ENCODE measurements around the gene SPAG16. TPM values are rescaled to one million over a fixed set of nuclear protein-coding genes. Genes with fewer than 3 reads are reported as not detected.

The SPAG16 gene
- total RNA-seq, 1 donor from 2014 or later, result 16.7 TPM

- Histone ChIP-seq H3K9ac (ENCODE audit: low read length) (no peak overlapping the region), H3K36me3 (ENCODE audit: insufficient read depth, low read length) (no peaks in the 10 kb centered on the region), H3K4me2 (ENCODE audit: low read length) (no peak overlapping the region), H4K20me1 (ENCODE audit: insufficient read depth, low read length) (no peaks in the 10 kb centered on the region), H3K4me1 (ENCODE audit: insufficient read depth, low read length) (no peaks in the 10 kb centered on the region), H3K27ac (ENCODE audit: low read depth, low read length) (no peak overlapping the region), H3K27me3 (ENCODE audit: insufficient read depth, low read length) (no peaks in the 10 kb centered on the region), H3K9me3 (ENCODE audit: insufficient read depth, low read depth, low read length) (no peaks in the 10 kb centered on the region), H3K4me3 (ENCODE audit: insufficient read depth, low read depth, low read length) (no peak overlapping the region), H3K79me2 (ENCODE audit: insufficient read depth, low read length) (no peaks in the 10 kb centered on the region), H2AFZ (ENCODE audit: low read depth, low read length) (no peak overlapping the region)
- Mint-ChIP-seq H3K4me3 (ENCODE audit: unreplicated experiment) (no peak overlapping the region), H3K9me3 (ENCODE audit: unreplicated experiment) (no peaks in the 10 kb centered on the region), H3K36me3 (ENCODE audit: low read depth, unreplicated experiment) (no peaks in the 10 kb centered on the region), H3K27ac (ENCODE audit: unreplicated experiment) (no peak overlapping the region), H3K4me1 (ENCODE audit: low read depth, unreplicated experiment) (peaks cover 6% of the 10 kb centered on the region), H3K27me3 (ENCODE audit: low read depth, unreplicated experiment) (no peaks in the 10 kb centered on the region)
- no peak for DNase-seq (ENCODE audit: low read depth)
- TF ChIP-seq CTCF (IDR thresholded peaks at IDR 0.05; ENCODE audit: insufficient read depth, low read depth, low read length) (no peak), EZH2 (IDR thresholded peaks at IDR 0.05; ENCODE audit: insufficient read depth, low read length) (no peak)
- no peak for FAIRE-seq
Measured at GRCh38 chr2:213763354-213763753, 479.1 kb downstream of the SPAG16 start.

- Mint-ChIP-seq H3K4me1 (ENCODE audit: low read depth, unreplicated experiment) (peaks cover 6% of the 10 kb centered on the region), H3K27ac (ENCODE audit: unreplicated experiment) (no peak overlapping the region), H3K9me3 (ENCODE audit: unreplicated experiment) (no peaks in the 10 kb centered on the region), H3K27me3 (ENCODE audit: low read depth, unreplicated experiment) (no peaks in the 10 kb centered on the region), H3K36me3 (ENCODE audit: low read depth, unreplicated experiment) (no peaks in the 10 kb centered on the region), H3K4me3 (ENCODE audit: unreplicated experiment) (no peak overlapping the region)
- Histone ChIP-seq H3K79me2 (ENCODE audit: insufficient read depth, low read length) (no peaks in the 10 kb centered on the region), H3K27ac (ENCODE audit: low read depth, low read length) (no peak overlapping the region), H3K27me3 (ENCODE audit: insufficient read depth, low read length) (no peaks in the 10 kb centered on the region), H3K4me3 (ENCODE audit: insufficient read depth, low read depth, low read length) (no peak overlapping the region), H3K4me1 (ENCODE audit: insufficient read depth, low read length) (no peaks in the 10 kb centered on the region), H3K9ac (ENCODE audit: low read length) (no peak overlapping the region), H3K36me3 (ENCODE audit: insufficient read depth, low read length) (no peaks in the 10 kb centered on the region), H3K4me2 (ENCODE audit: low read length) (no peak overlapping the region), H3K9me3 (ENCODE audit: insufficient read depth, low read depth, low read length) (no peaks in the 10 kb centered on the region), H2AFZ (ENCODE audit: low read depth, low read length) (no peak overlapping the region), H4K20me1 (ENCODE audit: insufficient read depth, low read length) (no peaks in the 10 kb centered on the region)
- TF ChIP-seq CTCF (IDR thresholded peaks at IDR 0.05; ENCODE audit: insufficient read depth, low read depth, low read length) (no peak), EZH2 (IDR thresholded peaks at IDR 0.05; ENCODE audit: insufficient read depth, low read length) (no peak)
- FAIRE-seq (no peak), DNase-seq (ENCODE audit: low read depth) (no peak)
Measured at GRCh38 chr2:213763963-213764362, 479.7 kb downstream of the SPAG16 start.

- DNase-seq (ENCODE audit: low read depth) (no peak), FAIRE-seq (no peak)
- no peaks in the 10 kb centered on the region for H3K79me2 ChIP-seq (ENCODE audit: insufficient read depth, low read length)
- no peaks in the 10 kb centered on the region for H3K4me1 ChIP-seq (ENCODE audit: insufficient read depth, low read length)
- H3K27ac ChIP-seq (ENCODE audit: low read depth, low read length), result no peak overlapping the region
- no peak overlapping the region for H3K9ac ChIP-seq (ENCODE audit: low read length)
- H3K4me3 ChIP-seq (ENCODE audit: insufficient read depth, low read depth, low read length), result no peak overlapping the region
- H3K4me2 ChIP-seq (ENCODE audit: low read length), result no peak overlapping the region
- Mint-ChIP-seq H3K9me3 (ENCODE audit: unreplicated experiment) (no peaks in the 10 kb centered on the region), H3K27me3 (ENCODE audit: low read depth, unreplicated experiment) (no peaks in the 10 kb centered on the region), H3K4me3 (ENCODE audit: unreplicated experiment) (no peak overlapping the region), H3K4me1 (ENCODE audit: low read depth, unreplicated experiment) (peaks cover 6% of the 10 kb centered on the region), H3K36me3 (ENCODE audit: low read depth, unreplicated experiment) (no peaks in the 10 kb centered on the region), H3K27ac (ENCODE audit: unreplicated experiment) (no peak overlapping the region)
- no peaks in the 10 kb centered on the region for H3K9me3 ChIP-seq (ENCODE audit: insufficient read depth, low read depth, low read length)
- no peaks in the 10 kb centered on the region for H4K20me1 ChIP-seq (ENCODE audit: insufficient read depth, low read length)
- no peaks in the 10 kb centered on the region for H3K36me3 ChIP-seq (ENCODE audit: insufficient read depth, low read length)
- no peaks in the 10 kb centered on the region for H3K27me3 ChIP-seq (ENCODE audit: insufficient read depth, low read length)
- no peak overlapping the region for H2AFZ ChIP-seq (ENCODE audit: low read depth, low read length)
- no peak for TF ChIP-seq EZH2 (IDR thresholded peaks at IDR 0.05; ENCODE audit: insufficient read depth, low read length)
- no peak for TF ChIP-seq CTCF (IDR thresholded peaks at IDR 0.05; ENCODE audit: insufficient read depth, low read depth, low read length)
Measured at GRCh38 chr2:213764849-213765248, 480.6 kb downstream of the SPAG16 start.

Measured in astrocyte (in vitro differentiated cells and primary cell).